ENCODE measurements around the gene AACS.

DNA sequence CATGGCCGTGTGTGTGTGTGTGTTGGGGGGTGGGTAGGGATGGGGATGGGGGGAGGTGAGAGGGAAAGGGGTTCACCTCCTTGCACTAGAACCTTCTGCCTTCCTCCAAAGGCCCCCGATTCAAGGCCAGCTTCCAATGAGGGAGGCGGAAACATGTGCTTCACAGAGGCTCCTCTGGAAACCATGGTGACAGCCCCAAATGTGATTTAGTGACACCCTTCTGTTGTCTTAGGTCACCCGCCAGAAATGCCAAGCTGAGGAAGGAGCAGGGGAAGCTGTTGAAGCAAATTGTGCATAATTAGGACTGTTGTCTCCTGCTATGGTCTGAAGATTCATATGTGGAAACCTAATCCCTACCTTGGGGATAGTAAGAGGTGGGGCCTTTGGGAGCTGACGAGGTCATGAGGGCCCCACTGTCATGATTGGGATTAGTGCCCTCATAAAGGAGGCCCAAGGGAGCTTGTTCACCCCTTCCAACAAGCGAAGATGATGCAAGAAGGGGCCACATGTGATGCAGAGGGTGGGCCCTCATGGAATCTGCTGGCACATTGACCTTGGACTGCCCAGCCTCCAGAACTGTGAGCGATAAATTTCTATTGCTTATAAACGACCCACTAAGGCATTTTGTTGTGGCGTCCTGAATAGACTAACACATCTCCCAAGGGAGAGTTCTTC, 95.2 kb downstream of the AACS start:
- TF ChIP-seq, protein P1, sequence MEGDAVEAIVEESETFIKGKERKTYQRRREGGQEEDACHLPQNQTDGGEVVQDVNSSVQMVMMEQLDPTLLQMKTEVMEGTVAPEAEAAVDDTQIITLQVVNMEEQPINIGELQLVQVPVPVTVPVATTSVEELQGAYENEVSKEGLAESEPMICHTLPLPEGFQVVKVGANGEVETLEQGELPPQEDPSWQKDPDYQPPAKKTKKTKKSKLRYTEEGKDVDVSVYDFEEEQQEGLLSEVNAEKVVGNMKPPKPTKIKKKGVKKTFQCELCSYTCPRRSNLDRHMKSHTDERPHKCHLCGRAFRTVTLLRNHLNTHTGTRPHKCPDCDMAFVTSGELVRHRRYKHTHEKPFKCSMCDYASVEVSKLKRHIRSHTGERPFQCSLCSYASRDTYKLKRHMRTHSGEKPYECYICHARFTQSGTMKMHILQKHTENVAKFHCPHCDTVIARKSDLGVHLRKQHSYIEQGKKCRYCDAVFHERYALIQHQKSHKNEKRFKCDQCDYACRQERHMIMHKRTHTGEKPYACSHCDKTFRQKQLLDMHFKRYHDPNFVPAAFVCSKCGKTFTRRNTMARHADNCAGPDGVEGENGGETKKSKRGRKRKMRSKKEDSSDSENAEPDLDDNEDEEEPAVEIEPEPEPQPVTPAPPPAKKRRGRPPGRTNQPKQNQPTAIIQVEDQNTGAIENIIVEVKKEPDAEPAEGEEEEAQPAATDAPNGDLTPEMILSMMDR (IDR thresholded peaks at IDR 0.05): no peak
- TF ChIP-seq EZH2phosphoT487 (IDR thresholded peaks at IDR 0.05): no peak

Measured in neural progenitor cell (in vitro differentiated cells).